Measurements from ENCODE around the gene SLC39A6. TPM values are rescaled to one million over a fixed set of nuclear protein-coding genes. Genes with fewer than 3 reads are reported as not detected.

Gene SLC39A6
- total RNA-seq, 2 donors from 2014 or later = 25.7 to 34.1 TPM

GRCh38 chr18:36130039-36130831 lies 1.1 kb upstream of the SLC39A6 start:
- Mint-ChIP-seq H3K27me3 (ENCODE audit: insufficient read depth) (no peaks in the 10 kb centered on the region), H3K27ac (peak overlapping the region; percentile 98), H3K36me3 (ENCODE audit: low read depth) (peaks cover 17% of the 10 kb centered on the region), H3K4me3 (peak overlapping the region; percentile 95), H3K9me3 (no peaks in the 10 kb centered on the region), H3K4me1 (peaks cover 20% of the 10 kb centered on the region)
- peaks cover 23% of the 10 kb centered on the region for H3K36me3 ChIP-seq (ENCODE audit: control insufficient read depth, insufficient read depth, low read length)
- no peaks in the 10 kb centered on the region for H3K4me1 ChIP-seq (ENCODE audit: control insufficient read depth, insufficient read depth, low read length)
- no peaks in the 10 kb centered on the region for H3K9me3 ChIP-seq (ENCODE audit: control insufficient read depth, low read length)
- no peak overlapping the region for H3K27ac ChIP-seq (ENCODE audit: low read depth, low read length)
- peak overlapping the region; percentile 98 for H3K9ac ChIP-seq (ENCODE audit: extremely low read depth, low read length, poor library complexity, severe bottlenecking)
- H3K4me3 ChIP-seq (ENCODE audit: low read length) = peak overlapping the region; percentile 96
- TF ChIP-seq CTCF (conservative IDR thresholded peaks at IDR 0.05) = no peak
- 4 to 9% methylated on average over 21 to 30 of the region's 30 CpGs for WGBS, 2 experiments (ENCODE audit: insufficient coverage in 1 of 2, insufficient read length in 1 of 2)
- no peaks in the 10 kb centered on the region for H3K27me3 ChIP-seq (ENCODE audit: control insufficient read depth, insufficient read depth, low read length, poor library complexity, severe bottlenecking)
- no peak for DNase-seq

- Mint-ChIP-seq H3K27me3 (ENCODE audit: insufficient read depth) (no peaks in the 10 kb centered on the region), H3K9me3 (no peaks in the 10 kb centered on the region), H3K4me3 (peak overlapping the region; percentile 95), H3K27ac (peak overlapping the region; percentile 85), H3K4me1 (peaks cover 20% of the 10 kb centered on the region), H3K36me3 (ENCODE audit: low read depth) (peaks cover 20% of the 10 kb centered on the region)
- H3K9ac ChIP-seq (ENCODE audit: extremely low read depth, low read length, poor library complexity, severe bottlenecking) = peak overlapping the region; percentile 98
- no peak for TF ChIP-seq CTCF (conservative IDR thresholded peaks at IDR 0.05)
- peaks cover 22% of the 10 kb centered on the region for H3K36me3 ChIP-seq (ENCODE audit: control insufficient read depth, insufficient read depth, low read length)
- no peaks in the 10 kb centered on the region for H3K27me3 ChIP-seq (ENCODE audit: control insufficient read depth, insufficient read depth, low read length, poor library complexity, severe bottlenecking)
- WGBS, 2 experiments (ENCODE audit: insufficient coverage in 1 of 2, insufficient read length in 1 of 2) = 0% methylated on average over 8 to 37 of the region's 37 CpGs
- H3K4me3 ChIP-seq (ENCODE audit: low read length) = peak overlapping the region; percentile 96
- H3K27ac ChIP-seq (ENCODE audit: low read depth, low read length) = peak overlapping the region; percentile 99
- DNase-seq = no peak
- H3K4me1 ChIP-seq (ENCODE audit: control insufficient read depth, insufficient read depth, low read length) = no peaks in the 10 kb centered on the region
- H3K9me3 ChIP-seq (ENCODE audit: control insufficient read depth, low read length) = no peaks in the 10 kb centered on the region
Observed at GRCh38 chr18:36128907-36129299, 237 bp downstream of the SLC39A6 start.

GRCh38 chr18:36128530-36128870 lies 640 bp downstream of the SLC39A6 start:
- H3K36me3 Mint-ChIP-seq (ENCODE audit: low read depth) = peaks cover 24% of the 10 kb centered on the region

More at GRCh38 chr18:36128530-36128870, 640 bp downstream of the SLC39A6 start:
- Mint-ChIP-seq H3K4me3 (peak overlapping the region; percentile 95), H3K4me1 (peaks cover 20% of the 10 kb centered on the region), H3K9me3 (no peaks in the 10 kb centered on the region), H3K27me3 (ENCODE audit: insufficient read depth) (no peaks in the 10 kb centered on the region), H3K27ac (peak overlapping the region; percentile 53)
- TF ChIP-seq CTCF (conservative IDR thresholded peaks at IDR 0.05) = no peak
- 0 to 2% methylated on average over 10 to 11 of the region's 12 CpGs for WGBS, 2 experiments (ENCODE audit: insufficient coverage in 1 of 2, insufficient read length in 1 of 2)
- DNase-seq = peak; percentile 71
- no peaks in the 10 kb centered on the region for H3K27me3 ChIP-seq (ENCODE audit: control insufficient read depth, insufficient read depth, low read length, poor library complexity, severe bottlenecking)
- no peaks in the 10 kb centered on the region for H3K9me3 ChIP-seq (ENCODE audit: control insufficient read depth, low read length)
- peak overlapping the region; percentile 98 for H3K9ac ChIP-seq (ENCODE audit: extremely low read depth, low read length, poor library complexity, severe bottlenecking)
- peaks cover 26% of the 10 kb centered on the region for H3K36me3 ChIP-seq (ENCODE audit: control insufficient read depth, insufficient read depth, low read length)
- H3K27ac ChIP-seq (ENCODE audit: low read depth, low read length) = no peak overlapping the region
- H3K4me3 ChIP-seq (ENCODE audit: low read length) = peak overlapping the region; percentile 96
- no peaks in the 10 kb centered on the region for H3K4me1 ChIP-seq (ENCODE audit: control insufficient read depth, insufficient read depth, low read length)
